GM19035 (cell line): ENCODE results near the gene ATF7.
"Not testable (repeated sequence)": the region's sequence is repeated elsewhere in the genome, so short reads cannot be mapped to it uniquely, and the experiment has no call there.

ENCODE experiments used
- ATAC-seq: cut with Tn5 transposase; IDR thresholded peaks from one replicate; pipeline ENCODE4 v1.9.1; 2021; ENCODE audit not compliant: unreplicated experiment

The ATF7 gene

GRCh38 chr12:53598971-53599370, 27.2 kb downstream of the ATF7 start:
- not testable (repeated sequence) for ATAC-seq

- ATAC-seq: no peak
Measured at GRCh38 chr12:53596920-53597363, 29.2 kb downstream of the ATF7 start.

DNA sequence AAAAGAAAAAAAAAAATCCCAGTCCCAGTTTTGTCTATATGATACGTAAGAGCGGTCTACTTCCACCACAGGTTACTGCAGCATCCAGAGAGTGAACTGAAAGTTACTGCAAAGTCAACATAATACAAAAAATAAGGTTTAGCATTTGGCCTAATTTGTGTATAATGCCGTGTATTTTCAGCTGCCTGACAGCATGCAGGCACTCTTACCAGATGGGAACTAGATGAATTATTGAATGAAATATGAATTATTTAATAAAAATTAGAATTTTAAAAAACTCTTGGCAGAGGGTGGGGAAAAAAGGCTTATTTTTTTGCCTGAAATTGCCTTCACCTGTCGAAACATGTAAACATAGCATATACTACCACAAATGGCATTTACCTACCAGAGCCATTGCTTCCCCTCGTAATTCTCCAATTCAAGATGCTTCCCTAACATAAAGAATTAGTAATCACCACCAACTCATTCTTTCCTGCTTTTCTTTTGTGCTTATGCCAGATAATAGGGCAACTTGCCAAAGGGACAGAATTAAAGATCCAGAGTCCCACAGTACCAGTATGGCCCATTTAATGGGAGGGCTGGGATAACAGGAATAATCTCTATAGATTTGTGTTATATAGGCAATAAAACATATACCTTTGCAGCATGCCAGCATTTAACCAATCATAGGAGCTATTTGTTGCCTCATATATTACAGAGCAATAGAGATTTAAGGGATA, 31.1 kb downstream of the ATF7 start:
- no peak for ATAC-seq

- no peak for ATAC-seq
Measured at GRCh38 chr12:53593707-53594106, 32.5 kb downstream of the ATF7 start.

GRCh38 chr12:53593031-53593430, 33.2 kb downstream of the ATF7 start:
- ATAC-seq: no peak

GRCh38 chr12:53592426-53592825, 33.8 kb downstream of the ATF7 start:
- ATAC-seq: no peak

DNA sequence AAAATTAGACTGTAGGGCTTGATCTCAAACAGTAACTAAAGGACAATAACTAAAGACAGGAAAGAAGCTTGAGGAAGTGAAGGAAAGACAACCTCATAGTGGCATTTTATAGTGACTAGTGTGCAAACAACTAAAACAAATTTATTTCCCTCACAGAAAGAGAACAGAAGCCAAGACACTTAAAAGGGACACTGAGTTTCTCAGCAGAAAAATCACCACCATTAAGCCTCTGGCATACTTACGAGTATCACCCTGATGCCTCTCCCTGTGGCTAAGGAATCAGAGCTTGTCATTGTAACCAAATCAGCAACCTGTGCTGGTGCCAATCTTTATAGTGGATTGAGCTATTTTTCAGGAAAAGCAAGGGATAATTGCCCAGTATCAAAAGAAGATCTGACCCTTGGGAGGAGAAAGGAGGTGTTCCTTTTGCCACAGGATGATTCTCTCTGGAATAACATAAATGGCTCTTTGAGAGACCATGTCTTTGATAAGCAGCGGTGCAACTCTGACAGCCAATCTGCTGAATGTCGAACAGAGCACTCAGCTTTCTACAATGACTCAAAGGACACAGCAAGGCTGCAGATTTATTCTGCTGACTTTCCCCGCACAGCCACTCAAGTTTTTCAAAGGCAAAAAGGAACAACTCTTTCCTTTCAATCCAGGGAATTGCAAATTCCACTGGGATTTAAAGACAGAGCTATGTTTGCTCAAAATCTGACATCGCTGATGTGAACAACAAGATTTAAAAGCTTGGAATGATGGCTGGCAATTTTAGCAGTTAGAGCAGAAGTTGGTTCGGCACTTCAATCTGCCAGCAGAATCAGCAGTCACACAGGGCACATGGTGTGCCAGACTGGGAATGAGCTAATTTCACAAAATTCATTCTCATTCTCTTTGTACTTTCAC, 34.6 kb downstream of the ATF7 start:
- ATAC-seq: no peak

GRCh38 chr12:53590652-53591051, 35.5 kb downstream of the ATF7 start:
- ATAC-seq: no peak

GRCh38 chr12:53589915-53590314, 36.3 kb downstream of the ATF7 start:
- no peak for ATAC-seq

DNA sequence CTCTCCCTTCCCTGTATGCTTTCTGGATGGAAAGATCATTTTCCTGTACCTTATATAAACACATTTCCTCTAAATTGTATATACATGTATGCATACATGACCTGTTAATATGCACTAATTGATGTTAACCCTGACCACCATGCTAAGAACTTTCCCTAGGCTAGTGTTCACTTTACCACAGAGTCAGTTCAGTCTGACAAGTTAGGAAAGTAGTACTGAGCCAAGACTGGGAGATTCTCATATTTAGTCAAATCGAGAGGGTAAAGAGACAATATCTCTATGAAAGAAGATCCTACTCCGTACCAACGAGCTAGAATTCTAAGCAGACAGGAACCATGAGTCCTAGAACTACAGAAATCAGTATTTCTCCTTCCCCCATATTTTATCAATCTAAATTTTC, 36.8 kb downstream of the ATF7 start:
- ATAC-seq: no peak

GRCh38 chr12:53588123-53588522, 38.1 kb downstream of the ATF7 start:
- no peak for ATAC-seq

DNA sequence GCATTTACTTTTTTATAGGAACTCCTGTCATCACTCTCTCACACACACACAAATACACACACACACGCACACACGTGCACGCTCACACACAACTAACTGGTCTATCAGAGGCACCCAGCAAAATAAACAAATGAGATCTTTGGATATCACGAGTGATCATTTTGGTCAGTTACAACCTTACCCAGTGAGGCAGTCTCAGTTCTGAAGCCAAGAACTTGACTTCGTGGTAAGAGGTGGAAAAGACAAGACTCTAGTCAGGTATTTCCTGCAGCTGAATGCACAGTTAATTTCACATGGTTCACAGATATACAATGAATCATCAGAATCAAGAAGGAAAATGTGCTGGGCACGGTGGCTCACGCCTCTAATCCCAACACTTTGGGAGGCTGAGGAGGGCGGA, 39.4 kb downstream of the ATF7 start:
- no peak for ATAC-seq

GRCh38 chr12:53585448-53586125, 40.6 kb downstream of the ATF7 start:
- ATAC-seq: peak; percentile 78

GRCh38 chr12:53579545-53579955, 46.6 kb downstream of the ATF7 start:
- no peak for ATAC-seq

DNA sequence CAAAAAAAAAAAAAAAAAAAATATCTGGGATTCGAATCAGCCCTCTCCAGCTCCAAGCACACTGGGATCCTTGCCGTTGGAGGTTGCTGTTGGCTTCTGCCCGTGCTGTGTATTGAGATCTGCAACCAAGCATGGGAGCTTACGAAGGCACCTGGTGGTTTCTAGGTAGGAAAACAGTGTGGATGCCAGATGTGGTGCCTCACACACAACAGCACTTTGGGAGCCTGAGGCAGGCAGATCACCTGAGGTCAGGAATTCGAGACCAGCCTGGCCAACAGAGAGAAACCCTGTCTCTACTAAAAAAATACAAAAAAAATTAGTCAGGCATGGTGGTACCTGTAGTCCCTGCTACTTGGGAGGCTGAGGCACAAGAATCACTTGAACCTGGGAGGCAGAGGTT, 47.4 kb downstream of the ATF7 start:
- ATAC-seq: no peak

DNA sequence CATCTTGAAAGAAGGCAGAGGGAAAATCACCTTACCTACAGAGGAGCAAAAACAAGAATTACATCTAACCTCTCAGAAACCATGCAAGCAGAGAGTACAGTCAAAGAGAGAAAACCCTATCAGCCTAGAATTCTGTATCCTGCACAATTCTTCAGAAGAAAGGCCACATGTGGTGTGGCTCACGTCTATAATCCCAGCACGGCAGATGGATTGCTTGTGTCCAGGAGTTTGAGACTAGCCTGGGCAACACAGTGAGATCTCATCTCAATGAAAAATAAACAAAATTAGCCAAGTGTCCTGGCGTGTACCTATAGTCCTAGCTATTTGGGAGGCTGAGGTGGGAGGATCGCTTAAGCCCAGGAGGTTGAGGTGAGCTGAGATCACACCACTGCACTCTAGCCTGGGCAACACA, 48.2 kb downstream of the ATF7 start:
- ATAC-seq: peak; percentile 68

- ATAC-seq: no peak
Measured at GRCh38 chr12:53575502-53576249, 50.5 kb downstream of the ATF7 start.

DNA sequence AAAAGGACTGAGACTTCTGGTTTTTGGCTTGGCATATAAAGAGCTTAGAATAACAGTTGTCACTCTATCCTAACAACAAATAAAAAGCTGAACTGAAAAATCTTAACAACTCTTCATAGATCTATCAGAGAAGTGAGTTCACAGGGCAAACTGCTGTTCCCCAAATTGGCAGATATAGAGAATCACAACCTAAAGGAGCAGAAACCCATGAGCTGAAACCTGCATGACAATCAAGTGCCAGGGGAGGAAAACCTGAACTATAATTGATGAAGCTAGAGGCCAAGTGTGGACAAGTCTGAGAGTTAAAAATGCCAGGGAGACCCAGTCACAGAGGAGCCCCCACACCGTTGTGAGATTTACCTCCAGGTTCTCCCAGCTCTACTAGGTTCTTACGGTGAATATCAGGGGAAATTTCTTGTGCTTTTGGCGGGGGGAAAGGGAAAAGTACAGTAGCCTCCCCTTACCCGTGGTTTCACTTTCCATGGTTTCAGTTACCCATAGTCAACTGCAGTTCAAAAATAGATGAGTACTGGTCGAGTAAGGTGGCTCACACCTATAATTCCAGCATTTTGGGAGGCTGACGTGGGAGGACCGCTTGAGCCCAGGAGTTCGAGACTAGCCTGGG, 53.9 kb downstream of the ATF7 start:
- no peak for ATAC-seq

DNA sequence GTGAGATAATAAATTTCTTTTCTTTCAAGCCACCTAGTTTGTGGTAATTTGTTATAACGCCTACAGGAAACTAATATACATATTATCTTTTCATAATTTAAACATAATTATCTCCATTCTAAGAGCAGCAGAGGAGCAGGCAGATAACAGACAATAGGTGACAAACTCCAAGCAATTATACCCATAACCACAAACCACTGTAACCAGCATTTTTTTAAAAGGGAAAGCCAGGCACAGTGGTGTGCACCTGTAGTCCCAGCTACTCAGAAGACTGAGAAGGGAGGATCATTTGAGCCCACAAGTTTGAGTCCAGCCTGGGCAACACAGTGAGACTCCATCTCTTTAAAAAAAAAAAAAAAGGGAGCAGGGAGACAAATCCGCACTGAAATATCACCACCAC, 54.9 kb downstream of the ATF7 start:
- ATAC-seq: no peak

- no peak for ATAC-seq
Measured at GRCh38 chr12:53568809-53569557, 57.2 kb downstream of the ATF7 start.
